A673 (cell line): ENCODE measurements around the gene FCHSD2.

Experiments used
- EZH2 ChIP-seq: fragments of 200-600 bp; sonication (generic); IDR thresholded peaks from 2 replicates; pipeline ENCODE4 v1.6.1; 2017; ENCODE audit warnings: borderline replicate concordance, low read depth, mild to moderate bottlenecking, mixed read lengths, antibody characterized with exemption, low read length; ENCODE audit not compliant: poor library complexity, severe bottlenecking
- TF ChIP-seq, protein P1 (sequence below): fragments of 300-800, 200-600 bp; sonication (generic); conservative IDR thresholded peaks from 2 replicates; pipeline ENCODE4 v1.5.1; 2017; ENCODE audit warnings: low read depth, mild to moderate bottlenecking, antibody characterized with exemption, low read length, moderate library complexity, mixed read lengths

DNA sequence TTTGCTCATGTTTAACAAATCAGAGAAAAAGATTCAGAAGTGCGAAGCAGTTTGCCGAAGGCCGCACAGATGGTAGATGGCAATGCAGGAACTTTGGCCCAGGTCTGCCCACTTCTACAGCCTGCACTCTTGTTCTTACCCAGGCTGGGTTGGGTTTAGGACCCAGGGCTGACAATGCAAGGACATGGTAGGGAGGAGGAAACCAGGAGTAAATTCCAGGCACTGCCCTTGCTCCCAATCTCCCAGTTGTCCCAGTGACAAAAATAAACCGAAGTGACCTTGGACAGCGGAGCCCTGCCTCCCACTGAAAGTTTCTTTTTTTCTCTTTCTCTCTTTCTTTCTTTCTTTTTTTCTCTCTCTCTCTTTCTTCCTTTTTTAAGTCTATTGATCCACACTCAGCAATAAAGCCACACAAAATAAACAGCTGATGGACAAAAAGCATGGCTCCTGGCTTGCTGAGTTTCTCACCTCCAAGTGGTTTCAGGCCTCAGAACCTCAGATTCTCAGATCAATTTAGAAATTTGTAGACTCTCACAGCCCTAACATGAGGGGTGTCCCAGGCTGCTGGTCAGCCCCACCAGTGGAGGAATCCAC lies 33.5 kb upstream of the FCHSD2 start:
- TF ChIP-seq, protein P1, sequence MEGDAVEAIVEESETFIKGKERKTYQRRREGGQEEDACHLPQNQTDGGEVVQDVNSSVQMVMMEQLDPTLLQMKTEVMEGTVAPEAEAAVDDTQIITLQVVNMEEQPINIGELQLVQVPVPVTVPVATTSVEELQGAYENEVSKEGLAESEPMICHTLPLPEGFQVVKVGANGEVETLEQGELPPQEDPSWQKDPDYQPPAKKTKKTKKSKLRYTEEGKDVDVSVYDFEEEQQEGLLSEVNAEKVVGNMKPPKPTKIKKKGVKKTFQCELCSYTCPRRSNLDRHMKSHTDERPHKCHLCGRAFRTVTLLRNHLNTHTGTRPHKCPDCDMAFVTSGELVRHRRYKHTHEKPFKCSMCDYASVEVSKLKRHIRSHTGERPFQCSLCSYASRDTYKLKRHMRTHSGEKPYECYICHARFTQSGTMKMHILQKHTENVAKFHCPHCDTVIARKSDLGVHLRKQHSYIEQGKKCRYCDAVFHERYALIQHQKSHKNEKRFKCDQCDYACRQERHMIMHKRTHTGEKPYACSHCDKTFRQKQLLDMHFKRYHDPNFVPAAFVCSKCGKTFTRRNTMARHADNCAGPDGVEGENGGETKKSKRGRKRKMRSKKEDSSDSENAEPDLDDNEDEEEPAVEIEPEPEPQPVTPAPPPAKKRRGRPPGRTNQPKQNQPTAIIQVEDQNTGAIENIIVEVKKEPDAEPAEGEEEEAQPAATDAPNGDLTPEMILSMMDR = no peak
- no peak for TF ChIP-seq EZH2
